NT2/D1 (cell line): Measurements from ENCODE around the gene ZEB2.

ENCODE experiments used
- SUZ12 ChIP-seq: IDR thresholded peaks from 2 replicates; pipeline ENCODE4 v1.6.1; 2011; ENCODE audit not compliant: insufficient read length, insufficient read depth; ENCODE audit errors: extremely low read depth
- YY1 ChIP-seq: IDR thresholded peaks from 2 replicates; pipeline ENCODE4 v1.6.1; 2011; ENCODE audit not compliant: insufficient read length, insufficient read depth

DNA sequence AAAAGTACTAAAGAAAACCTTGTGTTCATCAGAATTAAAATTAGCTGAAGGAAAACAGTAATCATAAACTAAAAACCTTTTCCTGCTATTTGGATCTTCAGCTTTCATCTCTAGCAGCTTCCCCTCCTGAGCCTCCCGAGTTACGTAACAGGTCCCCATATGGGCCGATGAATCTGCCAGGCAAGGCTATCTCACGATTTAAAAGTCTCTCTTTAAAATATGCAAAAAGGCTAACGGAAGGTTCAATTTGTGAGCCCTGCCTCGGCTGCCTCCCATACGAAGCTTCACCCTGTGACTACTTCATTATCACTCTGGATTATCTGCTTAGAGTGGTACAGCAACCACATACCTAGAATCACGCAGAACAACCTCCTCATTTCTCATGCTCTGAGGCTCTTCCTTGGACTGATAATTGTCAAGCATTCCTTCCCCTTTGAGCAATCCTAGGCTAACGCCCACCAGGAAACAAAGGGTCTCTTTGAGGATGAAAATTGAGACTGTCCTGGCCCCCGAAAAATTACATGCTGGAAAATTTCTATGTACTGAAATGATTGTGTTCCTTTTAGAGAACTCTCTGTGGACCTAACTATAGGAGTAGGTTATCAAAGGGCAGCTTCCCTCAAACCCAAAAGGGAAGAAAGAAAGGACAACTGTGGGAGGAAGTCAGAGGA, 147.4 kb downstream of the ZEB2 start:
- no peak for TF ChIP-seq SUZ12
- TF ChIP-seq YY1: no peak
